Ishikawa (cell line): ENCODE data around the gene KRTAP26-1.

Source experiments
- CEBPB ChIP-seq: IDR thresholded peaks from 2 replicates; pipeline ENCODE4 v1.6.1; 2012
- CREB1 ChIP-seq: IDR thresholded peaks from 2 replicates; pipeline ENCODE4 v1.6.1; 2012; ENCODE audit warnings: low read depth
- EGR1 ChIP-seq: IDR thresholded peaks from 2 replicates; pipeline ENCODE4 v1.6.1; 2012
- EP300 ChIP-seq: IDR thresholded peaks from 2 replicates; pipeline ENCODE4 v1.6.1; 2012; ENCODE audit warnings: borderline replicate concordance
- MAX ChIP-seq: IDR thresholded peaks from 2 replicates; pipeline ENCODE4 v1.6.1; 2012
- RAD21 ChIP-seq: IDR thresholded peaks from 2 replicates; pipeline ENCODE4 v1.6.1; 2012; ENCODE audit warnings: low read depth
- REST ChIP-seq: IDR thresholded peaks from 2 replicates; pipeline ENCODE4 v1.6.1; 2012; ENCODE audit warnings: low read depth, mild to moderate bottlenecking
- TAF1 ChIP-seq: IDR thresholded peaks from 2 replicates; pipeline ENCODE4 v1.6.1; 2012; ENCODE audit warnings: low read depth, mild to moderate bottlenecking
- TEAD4 ChIP-seq: IDR thresholded peaks from 2 replicates; pipeline ENCODE4 v1.6.1; 2012
- USF1 ChIP-seq: IDR thresholded peaks from 2 replicates; pipeline ENCODE4 v1.6.1; 2012
- YY1 ChIP-seq: IDR thresholded peaks from 2 replicates; pipeline ENCODE4 v1.6.1; 2012; ENCODE audit warnings: low read depth
- ZBTB7A ChIP-seq: IDR thresholded peaks from 2 replicates; pipeline ENCODE4 v1.6.1; 2012; ENCODE audit warnings: low read depth

GRCh38 chr21:30355906-30356305 is 35.8 kb upstream of the KRTAP26-1 start:
- TF ChIP-seq USF1 (no peak), CREB1 (no peak), ZBTB7A (no peak), MAX (no peak), REST (no peak), TEAD4 (no peak), EP300 (no peak), YY1 (no peak), RAD21 (no peak), TAF1 (no peak), EGR1 (no peak), CEBPB (no peak)
